Measurements from ENCODE around the gene ZNF444. TPM values are rescaled to one million over a fixed set of nuclear protein-coding genes. Genes with fewer than 3 reads are reported as not detected.

Gene ZNF444
- total RNA-seq, 2 donors from 2014 or later = 28.2 to 31.0 TPM

DNA sequence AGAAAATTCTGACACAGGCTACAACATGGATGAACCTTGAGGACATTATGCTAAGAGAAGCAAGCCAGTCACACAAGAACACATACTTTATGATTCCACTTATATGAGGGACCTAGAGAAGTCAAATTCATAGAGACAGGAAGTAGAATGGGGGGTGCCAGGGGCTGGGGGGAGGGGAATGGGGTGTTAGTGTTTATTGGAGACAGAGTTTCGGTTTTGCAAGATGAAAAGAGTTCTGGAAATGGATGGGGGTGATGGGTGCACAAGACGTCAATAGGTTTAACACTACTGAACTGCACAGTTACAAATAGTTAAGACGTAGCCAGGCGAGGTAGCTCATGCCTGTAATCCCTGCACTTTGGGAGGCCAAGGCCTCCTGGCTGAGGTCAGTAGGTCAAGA is 16.5 kb upstream of the ZNF444 start:
- H3K9me3 ChIP-seq = no peaks in the 10 kb centered on the region
- DNase-seq (ENCODE audit: low spot score) (no peak), ATAC-seq (ENCODE audit: insufficient number of reproducible peaks, low FRiP score, low read depth) (no peak)
- no peak for TF ChIP-seq CTCF (IDR thresholded peaks at IDR 0.05)
- no peaks in the 10 kb centered on the region for H3K27me3 ChIP-seq (replicated peaks; ENCODE audit: insufficient read depth)
- H3K36me3 ChIP-seq = no peaks in the 10 kb centered on the region
- peaks cover 4 to 12% of the 10 kb centered on the region in 2 donors for H3K4me1 ChIP-seq (ENCODE audit: control insufficient read depth in 1 of 2, low read depth in 2 of 2)
- no peak overlapping the region for H3K27ac ChIP-seq
- H3K4me3 ChIP-seq = no peak overlapping the region

DNA sequence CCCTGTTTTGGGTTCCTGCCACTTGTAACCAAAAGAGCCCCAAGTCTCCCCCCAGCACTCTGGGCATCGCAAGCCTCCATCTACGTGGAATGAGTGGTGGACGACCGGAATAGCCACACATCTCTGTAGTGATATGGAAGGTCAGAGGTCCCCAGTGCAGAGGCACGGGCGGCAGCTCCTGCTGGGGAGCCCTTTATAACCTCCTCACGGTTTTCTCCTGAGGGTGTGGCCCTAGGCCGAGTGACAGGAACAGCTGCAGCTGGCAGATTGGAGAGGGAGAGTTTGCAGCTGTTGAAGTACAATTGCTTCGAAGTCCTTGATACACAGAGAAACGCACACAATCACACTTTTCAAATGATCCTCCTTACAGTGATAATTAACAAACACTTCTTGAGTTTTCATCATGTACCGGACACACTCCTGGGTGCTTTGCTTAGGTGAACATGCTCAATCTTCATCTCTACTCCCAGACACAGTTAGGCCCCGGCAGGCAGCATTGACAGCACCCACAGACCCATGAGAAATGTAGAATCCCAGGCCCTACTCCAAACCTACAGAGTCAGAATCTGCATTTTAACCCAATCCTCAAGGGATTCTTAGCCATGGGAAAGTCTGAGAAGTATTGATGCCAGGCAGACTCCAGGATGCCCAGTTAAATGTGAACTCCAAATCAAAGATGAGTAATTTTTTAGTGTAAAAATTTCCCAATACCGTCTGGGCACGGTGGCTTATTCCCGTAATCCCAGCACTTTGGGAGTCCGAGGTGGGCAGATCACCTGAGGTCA is 15.1 kb upstream of the ZNF444 start:
- no peaks in the 10 kb centered on the region for H3K36me3 ChIP-seq
- no peak for TF ChIP-seq CTCF (IDR thresholded peaks at IDR 0.05)
- ATAC-seq (ENCODE audit: insufficient number of reproducible peaks, low FRiP score, low read depth) (no peak), DNase-seq (ENCODE audit: low spot score) (no peak)
- H3K4me3 ChIP-seq = no peak overlapping the region
- H3K27me3 ChIP-seq (replicated peaks; ENCODE audit: insufficient read depth) = no peaks in the 10 kb centered on the region
- no peaks in the 10 kb centered on the region for H3K9me3 ChIP-seq
- H3K4me1 ChIP-seq (ENCODE audit: control insufficient read depth in 1 of 2, low read depth in 2 of 2) = peaks cover 0 to 4% of the 10 kb centered on the region in 2 donors
- H3K27ac ChIP-seq = no peak overlapping the region

- DNase-seq (ENCODE audit: low spot score) (no peak), ATAC-seq (ENCODE audit: insufficient number of reproducible peaks, low FRiP score, low read depth) (no peak)
- no peak overlapping the region for H3K27ac ChIP-seq
- H3K27me3 ChIP-seq (replicated peaks; ENCODE audit: insufficient read depth) = no peaks in the 10 kb centered on the region
- no peak for TF ChIP-seq CTCF (IDR thresholded peaks at IDR 0.05)
- H3K9me3 ChIP-seq = no peaks in the 10 kb centered on the region
- no peaks in the 10 kb centered on the region for H3K36me3 ChIP-seq
- no peak overlapping the region for H3K4me3 ChIP-seq
- peaks cover under 1 to 7% of the 10 kb centered on the region in 2 donors for H3K4me1 ChIP-seq (ENCODE audit: control insufficient read depth in 1 of 2, low read depth in 2 of 2)
Measured at GRCh38 chr19:56126983-56127780, 13.9 kb upstream of the ZNF444 start.

DNA sequence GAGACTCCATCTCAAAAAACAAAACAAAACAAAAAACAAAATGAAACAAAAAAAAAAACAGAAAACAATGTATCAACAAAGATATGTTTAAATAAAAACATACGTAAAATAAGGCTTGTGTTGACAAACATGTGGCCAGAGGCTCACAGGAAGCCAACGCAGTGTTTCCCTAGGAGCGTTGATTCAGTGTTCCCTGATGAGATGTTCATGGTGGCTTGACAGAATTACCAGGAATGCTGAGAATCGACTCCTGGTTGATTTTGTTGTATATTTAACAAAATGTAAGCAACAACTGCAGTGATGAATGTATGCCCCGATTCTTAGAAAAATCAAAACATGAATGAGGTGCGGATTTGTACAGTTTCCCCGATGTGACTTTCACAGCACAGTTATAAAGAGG is 11.1 kb upstream of the ZNF444 start:
- no peak for TF ChIP-seq CTCF (IDR thresholded peaks at IDR 0.05)
- no peaks in the 10 kb centered on the region for H3K9me3 ChIP-seq
- no peaks in the 10 kb centered on the region for H3K36me3 ChIP-seq

GRCh38 chr19:56131651-56132050 is 9.4 kb upstream of the ZNF444 start:
- no peaks in the 10 kb centered on the region for H3K27me3 ChIP-seq (replicated peaks; ENCODE audit: insufficient read depth)
- H3K4me1 ChIP-seq (ENCODE audit: control insufficient read depth in 1 of 2, low read depth in 2 of 2) = peaks cover 3 to 18% of the 10 kb centered on the region in 2 donors
- H3K4me3 ChIP-seq = no peak overlapping the region
- H3K9me3 ChIP-seq = no peaks in the 10 kb centered on the region
- no peak for TF ChIP-seq CTCF (IDR thresholded peaks at IDR 0.05)
- DNase-seq (ENCODE audit: low spot score) (no peak), ATAC-seq (ENCODE audit: insufficient number of reproducible peaks, low FRiP score, low read depth) (no peak)
- no peaks in the 10 kb centered on the region for H3K36me3 ChIP-seq
- peak overlapping the region; percentile 32 to 73 for H3K27ac ChIP-seq

More for the DNA sequence above, 11.1 kb upstream of the ZNF444 start:
- no peak for DNase-seq (ENCODE audit: low spot score)
- ATAC-seq (ENCODE audit: insufficient number of reproducible peaks, low FRiP score, low read depth) = no peak
- Histone ChIP-seq H3K27ac (no peak overlapping the region), H3K4me3 (no peak overlapping the region), H3K4me1 (ENCODE audit: control insufficient read depth in 1 of 2, low read depth in 2 of 2) (peaks cover 3 to 18% of the 10 kb centered on the region in 2 donors), H3K27me3 (replicated peaks; ENCODE audit: insufficient read depth) (no peaks in the 10 kb centered on the region)

Measured in thoracic aorta (tissue), 2 donors.